ENCODE results near the gene OR51S1.
"Not testable (repeated sequence)": the region's sequence is repeated elsewhere in the genome, so short reads cannot be mapped to it uniquely, and the experiment has no call there.

The OR51S1 gene

GRCh38 chr11:4801316-4801715, 47.7 kb downstream of the OR51S1 start:
- not testable (repeated sequence) for DNase-seq

GRCh38 chr11:4798427-4799183, 50.4 kb downstream of the OR51S1 start:
- DNase-seq = no peak

All from activated CD4-positive, alpha-beta T cell treated with anti-CD3 and anti-CD28 coated beads, Interleukin-2, amount 50 U/mL, for 48 hours (primary cell).